ENCODE results near the gene PLEKHN1.

GRCh38 chr1:927234-927633, 39.0 kb upstream of the PLEKHN1 start:
- no peak for TF ChIP-seq EP300 (IDR thresholded peaks at IDR 0.05; ENCODE audit: low read depth)
- TF ChIP-seq, protein P1, sequence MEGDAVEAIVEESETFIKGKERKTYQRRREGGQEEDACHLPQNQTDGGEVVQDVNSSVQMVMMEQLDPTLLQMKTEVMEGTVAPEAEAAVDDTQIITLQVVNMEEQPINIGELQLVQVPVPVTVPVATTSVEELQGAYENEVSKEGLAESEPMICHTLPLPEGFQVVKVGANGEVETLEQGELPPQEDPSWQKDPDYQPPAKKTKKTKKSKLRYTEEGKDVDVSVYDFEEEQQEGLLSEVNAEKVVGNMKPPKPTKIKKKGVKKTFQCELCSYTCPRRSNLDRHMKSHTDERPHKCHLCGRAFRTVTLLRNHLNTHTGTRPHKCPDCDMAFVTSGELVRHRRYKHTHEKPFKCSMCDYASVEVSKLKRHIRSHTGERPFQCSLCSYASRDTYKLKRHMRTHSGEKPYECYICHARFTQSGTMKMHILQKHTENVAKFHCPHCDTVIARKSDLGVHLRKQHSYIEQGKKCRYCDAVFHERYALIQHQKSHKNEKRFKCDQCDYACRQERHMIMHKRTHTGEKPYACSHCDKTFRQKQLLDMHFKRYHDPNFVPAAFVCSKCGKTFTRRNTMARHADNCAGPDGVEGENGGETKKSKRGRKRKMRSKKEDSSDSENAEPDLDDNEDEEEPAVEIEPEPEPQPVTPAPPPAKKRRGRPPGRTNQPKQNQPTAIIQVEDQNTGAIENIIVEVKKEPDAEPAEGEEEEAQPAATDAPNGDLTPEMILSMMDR (IDR thresholded peaks at IDR 0.05), result no peak
- TF ChIP-seq POLR2AphosphoS5 (IDR thresholded peaks at IDR 0.05), result no peak
- TF ChIP-seq POLR2A (IDR thresholded peaks at IDR 0.05), result no peak

All from transverse colon (tissue), 4 donors.